ENCODE measurements around the gene ATM.
A peak's percentile ranks its signal among the peaks of the same experiment; 100 is the strongest.

The ATM gene

DNA sequence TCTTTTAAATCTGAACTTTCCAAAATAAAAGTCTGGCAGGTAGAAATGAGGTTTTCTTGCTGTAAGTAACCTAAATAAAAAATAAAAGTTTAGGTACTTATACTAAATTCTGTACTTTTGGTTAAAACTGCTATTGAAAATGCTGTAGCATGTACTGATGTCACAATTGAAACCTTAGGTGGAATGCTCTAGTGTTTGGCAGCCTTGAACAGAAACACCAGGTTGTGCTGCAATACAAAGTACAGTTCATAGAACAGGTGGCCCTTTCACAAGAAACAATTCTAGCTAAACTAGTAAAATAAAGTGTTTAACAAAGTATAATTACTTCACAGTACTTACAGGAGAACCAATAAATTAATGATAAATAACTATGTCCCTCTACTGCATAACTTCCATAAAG lies 25.5 kb upstream of the ATM start:
- no peak overlapping the region for H2BK12ac ChIP-seq (ENCODE audit: low read length in 2 of 2)
- no peak overlapping the region for H3K23ac ChIP-seq (ENCODE audit: low read length in 2 of 2)
- no peak overlapping the region for H3K14ac ChIP-seq (ENCODE audit: low read length in 2 of 2)
- H3K4me3 ChIP-seq (ENCODE audit: insufficient read depth in 1 of 2, low read depth in 1 of 2, low read length in 2 of 2) = no peak overlapping the region
- H4K8ac ChIP-seq (ENCODE audit: low read length) = no peak overlapping the region
- no peak overlapping the region for H3K4ac ChIP-seq (ENCODE audit: low read depth in 1 of 2, low read length in 2 of 2)
- H3K4me1 ChIP-seq (ENCODE audit: control insufficient read depth, insufficient read depth, low read depth, low read length) = peaks cover 2% of the 10 kb centered on the region
- no peak overlapping the region for H4K91ac ChIP-seq (ENCODE audit: low read length)
- DNase-seq = no peak
- H3K4me2 ChIP-seq (ENCODE audit: low read length, poor library complexity, severe bottlenecking) = no peak overlapping the region
- no peaks in the 10 kb centered on the region for H3K9me3 ChIP-seq (ENCODE audit: control insufficient read depth, low read length)
- H2BK120ac ChIP-seq (ENCODE audit: low read depth, low read length) = no peak overlapping the region
- no peak overlapping the region for H2AFZ ChIP-seq (ENCODE audit: low read depth, low read length)
- H2BK5ac ChIP-seq (ENCODE audit: low read depth, low read length, poor library complexity, severe bottlenecking) = no peak overlapping the region
- peaks cover 31% of the 10 kb centered on the region for H3K79me1 ChIP-seq (replicated peaks; ENCODE audit: low read length, poor library complexity, severe bottlenecking)
- H3K36me3 ChIP-seq (ENCODE audit: control insufficient read depth in 1 of 2, insufficient read depth in 2 of 2, low read depth in 1 of 2, low read length in 2 of 2) = peaks cover 14 to 49% of the 10 kb centered on the region in 2 experiments
- H3K9ac ChIP-seq (ENCODE audit: low read length) = no peak overlapping the region
- H3K27ac ChIP-seq (ENCODE audit: low read length, poor library complexity, severe bottlenecking) = no peak overlapping the region
- H3K18ac ChIP-seq (ENCODE audit: low read depth in 1 of 2, low read length in 2 of 2) = no peak overlapping the region
- H2BK15ac ChIP-seq (ENCODE audit: low read depth, poor library complexity, severe bottlenecking) = no peak overlapping the region
- no peak overlapping the region for H2AK5ac ChIP-seq (ENCODE audit: low read length, severe bottlenecking)
- no peaks in the 10 kb centered on the region for H3K27me3 ChIP-seq (ENCODE audit: control insufficient read depth in 1 of 2, insufficient read depth in 1 of 2, low read length in 2 of 2)

DNA sequence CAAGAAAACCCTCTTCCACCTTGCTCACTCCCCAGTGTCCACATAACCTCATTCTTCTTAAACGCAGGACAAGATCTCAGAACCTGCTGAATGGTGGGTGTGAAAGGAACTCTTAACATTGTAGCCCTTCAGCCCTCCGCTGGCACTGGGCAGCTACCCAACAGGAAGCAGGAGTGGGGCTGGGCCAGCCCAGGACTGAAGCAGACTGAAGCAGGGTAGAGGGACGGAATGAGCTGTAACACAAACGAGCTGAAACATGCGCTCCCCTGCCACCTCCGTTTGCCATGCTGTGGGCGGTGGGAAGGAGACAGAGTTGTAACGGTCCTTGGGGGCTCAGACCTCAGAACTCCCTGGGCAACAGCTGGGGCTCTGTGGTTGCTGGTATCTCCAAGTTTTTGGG lies 24.0 kb upstream of the ATM start:
- no peak overlapping the region for H3K27ac ChIP-seq (ENCODE audit: low read length, poor library complexity, severe bottlenecking)
- no peak overlapping the region for H2AK5ac ChIP-seq (ENCODE audit: low read length, severe bottlenecking)
- H4K91ac ChIP-seq (ENCODE audit: low read length) = peak overlapping the region; percentile 65
- H3K36me3 ChIP-seq (ENCODE audit: control insufficient read depth in 1 of 2, insufficient read depth in 2 of 2, low read depth in 1 of 2, low read length in 2 of 2) = peaks cover 14 to 44% of the 10 kb centered on the region in 2 experiments
- no peak overlapping the region for H2BK120ac ChIP-seq (ENCODE audit: low read depth, low read length)
- H3K4me2 ChIP-seq (ENCODE audit: low read length, poor library complexity, severe bottlenecking) = no peak overlapping the region
- DNase-seq = no peak
- H2BK12ac ChIP-seq (ENCODE audit: low read length in 2 of 2) = peak overlapping the region; percentile 29 to 52
- H3K79me1 ChIP-seq (replicated peaks; ENCODE audit: low read length, poor library complexity, severe bottlenecking) = peaks cover 39% of the 10 kb centered on the region
- H3K4me1 ChIP-seq (ENCODE audit: control insufficient read depth, insufficient read depth, low read depth, low read length) = peaks cover 2% of the 10 kb centered on the region
- H2BK15ac ChIP-seq (ENCODE audit: low read depth, poor library complexity, severe bottlenecking) = no peak overlapping the region
- no peak overlapping the region for H3K14ac ChIP-seq (ENCODE audit: low read length in 2 of 2)
- H4K8ac ChIP-seq (ENCODE audit: low read length) = peak overlapping the region; percentile 69
- peak overlapping the region; percentile 53 to 61 for H3K4ac ChIP-seq (ENCODE audit: low read depth in 1 of 2, low read length in 2 of 2)
- H3K27me3 ChIP-seq (ENCODE audit: control insufficient read depth in 1 of 2, insufficient read depth in 1 of 2, low read length in 2 of 2) = no peaks in the 10 kb centered on the region
- H3K9ac ChIP-seq (ENCODE audit: low read length) = no peak overlapping the region
- H3K9me3 ChIP-seq (ENCODE audit: control insufficient read depth, low read length) = no peaks in the 10 kb centered on the region
- WGBS = 95% methylated on average over 8 of the region's 8 CpGs
- H3K4me3 ChIP-seq (ENCODE audit: insufficient read depth in 1 of 2, low read depth in 1 of 2, low read length in 2 of 2) = no peak overlapping the region
- H2BK5ac ChIP-seq (ENCODE audit: low read depth, low read length, poor library complexity, severe bottlenecking) = no peak overlapping the region
- H3K23ac ChIP-seq (ENCODE audit: low read length in 2 of 2) = peak overlapping the region in 1 of 2 experiments; percentile 46
- H2AFZ ChIP-seq (ENCODE audit: low read depth, low read length) = no peak overlapping the region
- H3K18ac ChIP-seq (ENCODE audit: low read depth in 1 of 2, low read length in 2 of 2) = no peak overlapping the region

- H3K14ac ChIP-seq (ENCODE audit: low read length in 2 of 2) = peak overlapping the region in 1 of 2 experiments; percentile 19
- 85% methylated on average over 12 of the region's 12 CpGs for WGBS
These were observed 23.2 kb upstream of the ATM start for GRCh38 chr11:108199446-108200321.

GRCh38 chr11:108203075-108203474 lies 19.8 kb upstream of the ATM start:
- no peak for DNase-seq
- no peak overlapping the region for H3K4me2 ChIP-seq (ENCODE audit: low read length, poor library complexity, severe bottlenecking)
- H2BK15ac ChIP-seq (ENCODE audit: low read depth, poor library complexity, severe bottlenecking) = no peak overlapping the region
- H3K4me3 ChIP-seq (ENCODE audit: insufficient read depth in 1 of 2, low read depth in 1 of 2, low read length in 2 of 2) = no peak overlapping the region
- H3K4ac ChIP-seq (ENCODE audit: low read depth in 1 of 2, low read length in 2 of 2) = no peak overlapping the region
- H3K27me3 ChIP-seq (ENCODE audit: control insufficient read depth in 1 of 2, insufficient read depth in 1 of 2, low read length in 2 of 2) = no peaks in the 10 kb centered on the region
- H3K18ac ChIP-seq (ENCODE audit: low read depth in 1 of 2, low read length in 2 of 2) = no peak overlapping the region
- H3K4me1 ChIP-seq (ENCODE audit: control insufficient read depth, insufficient read depth, low read depth, low read length) = no peaks in the 10 kb centered on the region
- H2AK5ac ChIP-seq (ENCODE audit: low read length, severe bottlenecking) = no peak overlapping the region
- no peak overlapping the region for H3K23ac ChIP-seq (ENCODE audit: low read length in 2 of 2)
- H3K27ac ChIP-seq (ENCODE audit: low read length, poor library complexity, severe bottlenecking) = no peak overlapping the region
- H3K14ac ChIP-seq (ENCODE audit: low read length in 2 of 2) = no peak overlapping the region
- H4K8ac ChIP-seq (ENCODE audit: low read length) = no peak overlapping the region
- H3K9ac ChIP-seq (ENCODE audit: low read length) = no peak overlapping the region
- H2BK5ac ChIP-seq (ENCODE audit: low read depth, low read length, poor library complexity, severe bottlenecking) = no peak overlapping the region
- peaks cover 57% of the 10 kb centered on the region for H3K79me1 ChIP-seq (replicated peaks; ENCODE audit: low read length, poor library complexity, severe bottlenecking)
- H3K9me3 ChIP-seq (ENCODE audit: control insufficient read depth, low read length) = peaks cover 26% of the 10 kb centered on the region
- H2BK12ac ChIP-seq (ENCODE audit: low read length in 2 of 2) = no peak overlapping the region
- no peak overlapping the region for H2BK120ac ChIP-seq (ENCODE audit: low read depth, low read length)
- H4K91ac ChIP-seq (ENCODE audit: low read length) = no peak overlapping the region
- peaks cover 35 to 47% of the 10 kb centered on the region in 2 experiments for H3K36me3 ChIP-seq (ENCODE audit: control insufficient read depth in 1 of 2, insufficient read depth in 2 of 2, low read depth in 1 of 2, low read length in 2 of 2)
- no peak overlapping the region for H2AFZ ChIP-seq (ENCODE audit: low read depth, low read length)
- 86% methylated on average over 2 of the region's 2 CpGs for WGBS

More at GRCh38 chr11:108199446-108200321, 23.2 kb upstream of the ATM start:
- Histone ChIP-seq H3K4ac (ENCODE audit: low read depth in 1 of 2, low read length in 2 of 2) (no peak overlapping the region), H2BK12ac (ENCODE audit: low read length in 2 of 2) (peak overlapping the region in 1 of 2 experiments; percentile 68), H3K4me2 (ENCODE audit: low read length, poor library complexity, severe bottlenecking) (no peak overlapping the region), H3K27me3 (ENCODE audit: control insufficient read depth in 1 of 2, insufficient read depth in 1 of 2, low read length in 2 of 2) (no peaks in the 10 kb centered on the region), H4K8ac (ENCODE audit: low read length) (peak overlapping the region; percentile 35), H4K91ac (ENCODE audit: low read length) (peak overlapping the region; percentile 65), H3K18ac (ENCODE audit: low read depth in 1 of 2, low read length in 2 of 2) (peak overlapping the region; percentile 8 to 67), H2AK5ac (ENCODE audit: low read length, severe bottlenecking) (no peak overlapping the region), H3K4me1 (ENCODE audit: control insufficient read depth, insufficient read depth, low read depth, low read length) (peaks cover 2% of the 10 kb centered on the region), H2BK5ac (ENCODE audit: low read depth, low read length, poor library complexity, severe bottlenecking) (no peak overlapping the region), H2BK120ac (ENCODE audit: low read depth, low read length) (no peak overlapping the region), H3K23ac (ENCODE audit: low read length in 2 of 2) (no peak overlapping the region), H3K9me3 (ENCODE audit: control insufficient read depth, low read length) (peaks cover 7% of the 10 kb centered on the region), H3K4me3 (ENCODE audit: insufficient read depth in 1 of 2, low read depth in 1 of 2, low read length in 2 of 2) (no peak overlapping the region), H3K79me1 (replicated peaks; ENCODE audit: low read length, poor library complexity, severe bottlenecking) (peaks cover 45% of the 10 kb centered on the region), H3K9ac (ENCODE audit: low read length) (no peak overlapping the region), H3K27ac (ENCODE audit: low read length, poor library complexity, severe bottlenecking) (no peak overlapping the region), H2BK15ac (ENCODE audit: low read depth, poor library complexity, severe bottlenecking) (no peak overlapping the region), H3K36me3 (ENCODE audit: control insufficient read depth in 1 of 2, insufficient read depth in 2 of 2, low read depth in 1 of 2, low read length in 2 of 2) (peaks cover 20 to 43% of the 10 kb centered on the region in 2 experiments), H2AFZ (ENCODE audit: low read depth, low read length) (no peak overlapping the region)
- DNase-seq = peak; percentile 59
